Adrenal gland (tissue), 12 donors: ENCODE data around the gene NYAP2. TPM values are rescaled to one million over a fixed set of nuclear protein-coding genes. Genes with fewer than 3 reads are reported as not detected.

Source experiments
- DNase-seq, 7 donors: peaks; one replicate each; pipeline ENCODE4 v3.0.0-alpha.2; 2019 to 2020
- H3K27ac ChIP-seq, 5 donors: fragments of 200-600 bp; sonication (generic) in 4 of 5; 1 replicate in 3 of 5; 2 replicates in 2 of 5; pipeline versions ENCODE4 v1.5.1 to v1.8.0; 2016 to 2020; ENCODE audit warnings: mild to moderate bottlenecking in 1 of 5
- H3K27me3 ChIP-seq: fragments of 200-600 bp; 2 replicates; pipeline ENCODE4 v1.8.0; 2021
- H3K36me3 ChIP-seq, 2 donors: fragments of 200-600 bp; replicated peaks in 1 of 2; 1 replicate in 1 of 2; 2 replicates in 1 of 2; pipeline versions ENCODE4 v1.5.1 to v1.8.0; 2018 to 2022
- H3K4me1 ChIP-seq, 2 donors: fragments of 200-600 bp; replicated peaks in 1 of 2; 1 replicate in 1 of 2; 2 replicates in 1 of 2; pipeline versions ENCODE4 v1.5.1 to v1.8.0; 2018 to 2021
- H3K4me3 ChIP-seq, 4 donors: fragments of 200-600 bp; sonication (generic) in 3 of 4; one replicate each; pipeline ENCODE4 v1.5.1; 2016 to 2018
- H3K9me3 ChIP-seq, 3 donors: fragments of 200-600 bp; sonication (generic) in 1 of 3; replicated peaks in 1 of 3; 1 replicate in 2 of 3; 2 replicates in 1 of 3; pipeline versions ENCODE4 v1.5.1 to v1.8.0; 2016 to 2021
- POLR2A ChIP-seq, 2 donors: fragments of 450-650 bp; IDR thresholded peaks; one replicate each; pipeline ENCODE4 v1.6.1; 2017; ENCODE audit warnings: antibody characterized with exemption in 2 of 2, mild to moderate bottlenecking in 2 of 2, moderate library complexity in 1 of 2
- WGBS, 4 donors: extraction: QIAGEN DNeasy Blood & Tissue Kit in 2 of 4; methylation state at CpG; one replicate each; pipeline versions ENCODE4 v1.1.5 to v1.1.7; 2013 to 2017; 5-methylcytosine and 5-hydroxymethylcytosine counted together
- intact Hi-C, 2 donors: fragments of 100-400 bp; cut with DNase I; formaldehyde crosslinking; loops; one replicate each; pipeline versions ENCODE4 v1.14.1 to v1.15.0; 2022 to 2023
- polyA plus RNA-seq, 3 donors: library from polyadenylated mRNA; stranded (reverse); fragments of 200-250 nt in 2 of 3; fragments of 350-450 nt in 1 of 3; fragmentation: Illumina TruSeq in 1 of 3; extraction: RNeasy Lipid Tissue Mini Kit (QIAGEN cat#74804) in 1 of 3; gene quantifications; one replicate each; pipeline ENCODE4 v1.2.3, GENCODE V29; 2013 to 2014
- total RNA-seq, 9 donors: library from RNA; depleted of rRNA in 4 of 9; stranded (reverse); fragments of >200 nt in 4 of 9; fragments of 120-200 nt in 1 of 9; fragmentation: NEBNext Ultra II Directional in 1 of 9; extraction: Animal tissue kit (Norgen Biotek cat#: 25700) in 1 of 9; gene quantifications; one replicate each; pipeline versions ENCODE4 v1.1.0 to v1.2.4, GENCODE V29; 2013 to 2023
- TF ChIP-seq, protein P1 (sequence below), 6 experiments: fragments of 450-650 bp in 4 of 6; fragments of 200-600 bp in 2 of 6; sonication (generic) in 1 of 6; IDR thresholded peaks; 1 replicate in 5 of 6; 2 replicates in 1 of 6; pipeline versions ENCODE4 v1.5.1 to v1.8.0; 2016 to 2021; ENCODE audit warnings: antibody characterized with exemption in 6 of 6, mild to moderate bottlenecking in 2 of 6, moderate library complexity in 1 of 6
- donor health status: healthy with polysubstance abuse.
- donor health status: Bipolar disorder and iron deficiency.
- donor health status: DM: yes; HTN: yes; CAD: no.
- donor health status: DM: no; HTN: no; CAD: no.
- donor health status: DM: no; HTN: no; CAD: no.
- donor health status: DM: yes; HTN: yes; CAD: no.

NYAP2 gene
- total and polyA plus RNA-seq, 12 donors, result under 0.01 to 0.67 (median 0.11) TPM; not detected in 3

DNA sequence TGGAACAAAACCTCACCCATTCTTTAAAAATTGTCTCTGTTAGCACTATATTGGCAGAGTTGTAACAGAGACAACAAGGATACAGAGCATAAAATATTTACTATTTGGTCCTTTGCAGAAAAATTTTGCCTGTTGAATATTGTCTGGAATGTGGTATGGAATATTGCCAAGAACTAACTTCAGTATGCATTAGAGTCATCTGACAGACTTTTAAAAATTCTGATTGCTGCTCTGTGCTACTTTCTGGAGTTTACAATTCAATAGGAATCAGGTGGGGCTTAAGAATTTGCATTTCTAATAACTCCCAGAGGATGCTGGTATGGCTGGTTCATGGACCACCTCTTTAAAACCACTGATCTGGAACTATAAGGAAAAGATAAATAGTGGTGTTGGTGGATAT is 32.8 kb upstream of the NYAP2 start:
- H3K36me3 ChIP-seq, result no peaks in the 10 kb centered on the region
- H3K4me1 ChIP-seq, result no peaks in the 10 kb centered on the region
- H3K27ac ChIP-seq, result no peak overlapping the region
- no peak for DNase-seq
- no peaks in the 10 kb centered on the region for H3K9me3 ChIP-seq
- no peak overlapping the region for H3K4me3 ChIP-seq
- TF ChIP-seq POLR2A (IDR thresholded peaks at IDR 0.05), result no peak
- TF ChIP-seq, protein P1, sequence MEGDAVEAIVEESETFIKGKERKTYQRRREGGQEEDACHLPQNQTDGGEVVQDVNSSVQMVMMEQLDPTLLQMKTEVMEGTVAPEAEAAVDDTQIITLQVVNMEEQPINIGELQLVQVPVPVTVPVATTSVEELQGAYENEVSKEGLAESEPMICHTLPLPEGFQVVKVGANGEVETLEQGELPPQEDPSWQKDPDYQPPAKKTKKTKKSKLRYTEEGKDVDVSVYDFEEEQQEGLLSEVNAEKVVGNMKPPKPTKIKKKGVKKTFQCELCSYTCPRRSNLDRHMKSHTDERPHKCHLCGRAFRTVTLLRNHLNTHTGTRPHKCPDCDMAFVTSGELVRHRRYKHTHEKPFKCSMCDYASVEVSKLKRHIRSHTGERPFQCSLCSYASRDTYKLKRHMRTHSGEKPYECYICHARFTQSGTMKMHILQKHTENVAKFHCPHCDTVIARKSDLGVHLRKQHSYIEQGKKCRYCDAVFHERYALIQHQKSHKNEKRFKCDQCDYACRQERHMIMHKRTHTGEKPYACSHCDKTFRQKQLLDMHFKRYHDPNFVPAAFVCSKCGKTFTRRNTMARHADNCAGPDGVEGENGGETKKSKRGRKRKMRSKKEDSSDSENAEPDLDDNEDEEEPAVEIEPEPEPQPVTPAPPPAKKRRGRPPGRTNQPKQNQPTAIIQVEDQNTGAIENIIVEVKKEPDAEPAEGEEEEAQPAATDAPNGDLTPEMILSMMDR (IDR thresholded peaks at IDR 0.05), result no peak
- no peaks in the 10 kb centered on the region for H3K27me3 ChIP-seq
- intact Hi-C loops, result no loop called here

DNA sequence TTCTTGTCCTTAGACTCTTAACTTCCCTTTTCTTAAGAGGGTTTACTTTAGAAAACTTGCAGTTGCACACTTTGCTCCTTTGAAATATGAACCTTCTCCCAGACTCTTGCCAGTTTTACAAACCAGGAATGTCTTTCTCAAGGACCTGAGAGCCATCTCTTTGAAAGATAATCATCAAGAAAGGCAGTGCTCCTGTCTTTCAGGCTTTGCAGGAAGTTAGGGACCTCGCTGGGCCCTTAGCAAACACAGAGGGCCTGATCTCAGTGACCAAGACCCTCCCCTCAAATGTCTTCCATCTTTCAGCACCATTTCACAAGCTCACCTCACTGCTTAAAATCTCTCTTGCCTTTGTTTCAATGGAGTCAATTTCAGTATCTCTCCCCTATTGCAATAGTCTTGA is 32.0 kb upstream of the NYAP2 start:
- no peak overlapping the region for H3K27ac ChIP-seq
- no peak overlapping the region for H3K4me3 ChIP-seq
- no peaks in the 10 kb centered on the region for H3K9me3 ChIP-seq
- TF ChIP-seq, protein P1 (IDR thresholded peaks at IDR 0.05), result no peak
- TF ChIP-seq POLR2A (IDR thresholded peaks at IDR 0.05), result no peak
- H3K4me1 ChIP-seq, result no peaks in the 10 kb centered on the region
- no peaks in the 10 kb centered on the region for H3K27me3 ChIP-seq
- intact Hi-C loops, result no loop called here
- 36 to 51% (median 43%) methylated on average over 1 of the region's 1 CpG for WGBS, 4 donors
- DNase-seq, result no peak
- H3K36me3 ChIP-seq, result no peaks in the 10 kb centered on the region

DNA sequence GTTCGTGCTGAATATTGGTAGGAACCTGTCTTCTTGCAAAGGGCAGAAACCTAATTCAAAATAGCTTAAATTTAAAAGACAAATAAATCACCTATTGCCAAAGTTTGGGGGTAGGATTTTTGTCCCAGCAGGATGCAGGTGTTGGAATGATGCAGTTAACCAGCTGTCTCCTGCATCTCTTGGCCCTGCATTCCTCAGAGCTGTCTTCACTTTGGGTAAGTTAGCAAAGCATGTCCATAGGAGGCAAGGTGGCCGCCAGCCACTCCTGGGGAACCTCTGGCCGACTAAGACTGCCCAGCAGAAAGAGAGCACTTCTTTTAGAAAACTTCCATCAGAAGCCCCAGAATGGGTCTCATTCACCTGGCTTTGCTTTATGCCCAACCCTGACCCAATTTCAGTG is 20.5 kb upstream of the NYAP2 start:
- Histone ChIP-seq H3K4me3 (no peak overlapping the region), H3K4me1 (no peaks in the 10 kb centered on the region), H3K36me3 (no peaks in the 10 kb centered on the region), H3K9me3 (no peaks in the 10 kb centered on the region), H3K27ac (no peak overlapping the region), H3K27me3 (no peaks in the 10 kb centered on the region)
- intact Hi-C loops, result no loop called here
- 59 to 69% (median 64%) methylated on average over 3 of the region's 3 CpGs for WGBS, 4 donors
- DNase-seq, result no peak
- TF ChIP-seq, protein P1 (IDR thresholded peaks at IDR 0.05), result no peak
- no peak for TF ChIP-seq POLR2A (IDR thresholded peaks at IDR 0.05)

DNA sequence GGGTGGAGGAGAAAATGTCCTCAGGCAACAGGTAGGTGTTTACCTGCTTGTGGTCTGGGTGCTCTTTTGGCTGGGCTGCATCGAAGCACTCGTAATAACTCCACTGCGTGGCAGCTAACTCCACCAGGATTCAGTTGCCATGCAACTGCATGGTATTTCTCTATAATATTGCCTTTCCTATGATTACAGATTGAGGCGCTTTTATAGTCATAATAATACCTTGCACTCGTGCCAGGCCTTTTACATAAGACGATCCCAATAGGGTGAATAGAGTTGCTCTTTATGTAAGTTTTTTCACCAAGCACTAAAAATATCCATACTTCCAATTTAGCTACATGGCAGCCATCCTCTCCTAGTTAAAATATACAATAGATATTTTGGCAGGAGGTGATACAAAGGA is 19.7 kb upstream of the NYAP2 start:
- H3K36me3 ChIP-seq, result no peaks in the 10 kb centered on the region
- no peak for DNase-seq
- H3K9me3 ChIP-seq, result no peaks in the 10 kb centered on the region
- H3K27me3 ChIP-seq, result no peaks in the 10 kb centered on the region
- H3K27ac ChIP-seq, result no peak overlapping the region
- no peaks in the 10 kb centered on the region for H3K4me1 ChIP-seq
- no peak for TF ChIP-seq POLR2A (IDR thresholded peaks at IDR 0.05)
- TF ChIP-seq, protein P1 (IDR thresholded peaks at IDR 0.05), result no peak
- intact Hi-C loops, result no loop called here
- WGBS, 4 donors, result 87 to 96% (median 90%) methylated on average over 6 of the region's 6 CpGs
- H3K4me3 ChIP-seq, result no peak overlapping the region
